HL-60 (cell line): Measurements from ENCODE around the gene MON2.
"Not testable (repeated sequence)": the region's sequence is repeated elsewhere in the genome, so short reads cannot be mapped to it uniquely, and the experiment has no call there.

Experiments
- DNase-seq, 2 experiments: peaks; one replicate each; pipeline ENCODE4 v3.0.0-alpha.2; 2010 to 2020; ENCODE audit warnings: low read depth in 1 of 2, low spot score in 1 of 2
- H3K27ac ChIP-seq: fragments of 250-450 bp; sonication (Bioruptor Pico); replicated peaks from 2 replicates; pipeline ENCODE4 v1.5.1; 2020; ENCODE audit warnings: mild to moderate bottlenecking, moderate library complexity
- H3K27me3 ChIP-seq: fragments of 250-450 bp; sonication (Bioruptor Pico); 2 replicates; pipeline ENCODE4 v1.5.1; 2021; ENCODE audit warnings: mild to moderate bottlenecking, moderate library complexity; ENCODE audit not compliant: insufficient read depth, poor library complexity, severe bottlenecking
- H3K4me3 ChIP-seq: replicated peaks from 2 replicates; pipeline ENCODE4 v1.5.1; 2011; ENCODE audit warnings: mild to moderate bottlenecking, control low read depth, low read length; ENCODE audit not compliant: insufficient read depth
- GABPA ChIP-seq: IDR thresholded peaks from 2 replicates; pipeline ENCODE4 v1.6.1; 2012; ENCODE audit warnings: low read depth
- POLR2AphosphoS5 ChIP-seq: IDR thresholded peaks from 2 replicates; pipeline ENCODE4 v1.6.1; 2012; ENCODE audit warnings: low read depth
- SPI1 ChIP-seq: IDR thresholded peaks from 2 replicates; pipeline ENCODE4 v1.6.1; 2012; ENCODE audit warnings: low read depth, mild to moderate bottlenecking, borderline replicate concordance
- TF ChIP-seq, protein P1 (sequence below): IDR thresholded peaks from 2 replicates; pipeline ENCODE4 v1.6.1; 2012; ENCODE audit warnings: low read depth; ENCODE audit not compliant: insufficient replicate concordance
- TF ChIP-seq, protein P2 (sequence below): IDR thresholded peaks from one replicate; pipeline ENCODE4 v1.5.1; 2011; ENCODE audit warnings: low read length, control low read depth, inconsistent platforms; ENCODE audit not compliant: insufficient read depth

MON2 gene

DNA sequence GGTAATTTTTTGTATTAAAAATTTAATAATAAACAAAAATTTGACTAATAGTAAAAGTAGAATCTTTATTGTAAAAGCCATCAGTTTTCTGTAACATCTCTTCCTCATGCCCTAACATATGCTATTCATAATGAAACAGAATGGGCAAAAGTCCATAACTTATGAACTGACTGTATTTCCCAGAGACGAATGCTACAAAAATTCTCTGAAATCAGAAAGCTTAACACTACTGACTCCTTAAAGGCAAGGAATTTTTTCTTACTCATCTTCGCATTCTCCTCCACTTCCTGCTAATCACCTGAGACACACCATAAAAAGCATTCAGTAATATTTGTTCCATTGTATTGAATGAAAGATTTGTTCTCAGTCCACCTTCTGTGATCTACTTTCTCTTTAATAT is 17.6 kb downstream of the MON2 start:
- no peaks in the 10 kb centered on the region for H3K27me3 ChIP-seq
- H3K27ac ChIP-seq = no peak overlapping the region
- TF ChIP-seq, protein P1, sequence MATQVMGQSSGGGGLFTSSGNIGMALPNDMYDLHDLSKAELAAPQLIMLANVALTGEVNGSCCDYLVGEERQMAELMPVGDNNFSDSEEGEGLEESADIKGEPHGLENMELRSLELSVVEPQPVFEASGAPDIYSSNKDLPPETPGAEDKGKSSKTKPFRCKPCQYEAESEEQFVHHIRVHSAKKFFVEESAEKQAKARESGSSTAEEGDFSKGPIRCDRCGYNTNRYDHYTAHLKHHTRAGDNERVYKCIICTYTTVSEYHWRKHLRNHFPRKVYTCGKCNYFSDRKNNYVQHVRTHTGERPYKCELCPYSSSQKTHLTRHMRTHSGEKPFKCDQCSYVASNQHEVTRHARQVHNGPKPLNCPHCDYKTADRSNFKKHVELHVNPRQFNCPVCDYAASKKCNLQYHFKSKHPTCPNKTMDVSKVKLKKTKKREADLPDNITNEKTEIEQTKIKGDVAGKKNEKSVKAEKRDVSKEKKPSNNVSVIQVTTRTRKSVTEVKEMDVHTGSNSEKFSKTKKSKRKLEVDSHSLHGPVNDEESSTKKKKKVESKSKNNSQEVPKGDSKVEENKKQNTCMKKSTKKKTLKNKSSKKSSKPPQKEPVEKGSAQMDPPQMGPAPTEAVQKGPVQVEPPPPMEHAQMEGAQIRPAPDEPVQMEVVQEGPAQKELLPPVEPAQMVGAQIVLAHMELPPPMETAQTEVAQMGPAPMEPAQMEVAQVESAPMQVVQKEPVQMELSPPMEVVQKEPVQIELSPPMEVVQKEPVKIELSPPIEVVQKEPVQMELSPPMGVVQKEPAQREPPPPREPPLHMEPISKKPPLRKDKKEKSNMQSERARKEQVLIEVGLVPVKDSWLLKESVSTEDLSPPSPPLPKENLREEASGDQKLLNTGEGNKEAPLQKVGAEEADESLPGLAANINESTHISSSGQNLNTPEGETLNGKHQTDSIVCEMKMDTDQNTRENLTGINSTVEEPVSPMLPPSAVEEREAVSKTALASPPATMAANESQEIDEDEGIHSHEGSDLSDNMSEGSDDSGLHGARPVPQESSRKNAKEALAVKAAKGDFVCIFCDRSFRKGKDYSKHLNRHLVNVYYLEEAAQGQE = no peak
- TF ChIP-seq SPI1 = no peak
- TF ChIP-seq POLR2AphosphoS5 = no peak
- no peak for TF ChIP-seq GABPA
- TF ChIP-seq, protein P2, sequence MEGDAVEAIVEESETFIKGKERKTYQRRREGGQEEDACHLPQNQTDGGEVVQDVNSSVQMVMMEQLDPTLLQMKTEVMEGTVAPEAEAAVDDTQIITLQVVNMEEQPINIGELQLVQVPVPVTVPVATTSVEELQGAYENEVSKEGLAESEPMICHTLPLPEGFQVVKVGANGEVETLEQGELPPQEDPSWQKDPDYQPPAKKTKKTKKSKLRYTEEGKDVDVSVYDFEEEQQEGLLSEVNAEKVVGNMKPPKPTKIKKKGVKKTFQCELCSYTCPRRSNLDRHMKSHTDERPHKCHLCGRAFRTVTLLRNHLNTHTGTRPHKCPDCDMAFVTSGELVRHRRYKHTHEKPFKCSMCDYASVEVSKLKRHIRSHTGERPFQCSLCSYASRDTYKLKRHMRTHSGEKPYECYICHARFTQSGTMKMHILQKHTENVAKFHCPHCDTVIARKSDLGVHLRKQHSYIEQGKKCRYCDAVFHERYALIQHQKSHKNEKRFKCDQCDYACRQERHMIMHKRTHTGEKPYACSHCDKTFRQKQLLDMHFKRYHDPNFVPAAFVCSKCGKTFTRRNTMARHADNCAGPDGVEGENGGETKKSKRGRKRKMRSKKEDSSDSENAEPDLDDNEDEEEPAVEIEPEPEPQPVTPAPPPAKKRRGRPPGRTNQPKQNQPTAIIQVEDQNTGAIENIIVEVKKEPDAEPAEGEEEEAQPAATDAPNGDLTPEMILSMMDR = no peak
- no peak overlapping the region for H3K4me3 ChIP-seq
- no peak for DNase-seq

DNA sequence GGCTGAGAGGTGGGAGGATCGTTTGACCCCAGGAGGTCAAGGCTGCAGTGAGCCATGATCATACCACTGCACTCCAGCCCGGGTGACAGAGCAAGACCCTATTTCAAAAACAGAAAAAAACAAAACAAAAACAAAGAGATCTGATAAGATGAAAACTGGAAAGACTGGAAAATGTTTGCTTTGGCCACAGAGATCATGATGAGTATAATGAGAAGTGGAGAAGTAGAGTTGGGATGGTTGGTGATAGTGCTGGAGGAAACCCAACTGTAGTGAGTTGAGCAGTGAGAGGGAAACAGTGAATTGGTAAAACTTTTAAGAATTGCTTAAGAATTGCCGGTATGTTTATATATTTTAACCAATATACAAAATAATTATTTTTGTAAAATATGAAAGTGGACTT is 39.2 kb downstream of the MON2 start:
- Histone ChIP-seq H3K27me3 (no peaks in the 10 kb centered on the region), H3K4me3 (no peak overlapping the region), H3K27ac (no peak overlapping the region)
- no peak for DNase-seq
- TF ChIP-seq SPI1 = no peak
- TF ChIP-seq, protein P1 = no peak
- TF ChIP-seq POLR2AphosphoS5 = no peak
- TF ChIP-seq, protein P2 = no peak
- no peak for TF ChIP-seq GABPA

DNA sequence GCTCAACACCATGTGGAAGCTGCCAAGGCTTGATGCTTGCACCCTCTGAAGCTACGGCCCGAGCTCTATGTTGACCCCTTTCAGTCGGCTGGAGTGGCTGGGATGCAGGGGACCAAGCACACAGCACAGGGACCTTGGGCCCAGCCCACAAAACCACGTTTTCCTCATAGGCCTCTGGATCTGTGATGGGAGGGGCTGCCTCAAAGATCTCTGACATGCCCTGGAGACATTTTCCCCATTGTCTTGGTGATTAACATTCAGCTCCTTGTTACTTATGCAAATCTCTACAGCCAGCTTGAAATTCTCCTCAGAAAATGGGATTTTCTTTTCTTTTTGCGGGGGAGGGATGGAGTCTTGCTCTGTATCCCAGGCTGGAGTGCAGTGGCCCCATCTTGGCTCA is 46.3 kb downstream of the MON2 start:
- no peak for DNase-seq
- H3K27me3 ChIP-seq = no peaks in the 10 kb centered on the region
- no peak overlapping the region for H3K4me3 ChIP-seq
- TF ChIP-seq SPI1 (no peak), POLR2AphosphoS5 (no peak), GABPA (no peak)
- TF ChIP-seq, protein P1 = no peak
- TF ChIP-seq, protein P2 = no peak
- no peak overlapping the region for H3K27ac ChIP-seq

DNA sequence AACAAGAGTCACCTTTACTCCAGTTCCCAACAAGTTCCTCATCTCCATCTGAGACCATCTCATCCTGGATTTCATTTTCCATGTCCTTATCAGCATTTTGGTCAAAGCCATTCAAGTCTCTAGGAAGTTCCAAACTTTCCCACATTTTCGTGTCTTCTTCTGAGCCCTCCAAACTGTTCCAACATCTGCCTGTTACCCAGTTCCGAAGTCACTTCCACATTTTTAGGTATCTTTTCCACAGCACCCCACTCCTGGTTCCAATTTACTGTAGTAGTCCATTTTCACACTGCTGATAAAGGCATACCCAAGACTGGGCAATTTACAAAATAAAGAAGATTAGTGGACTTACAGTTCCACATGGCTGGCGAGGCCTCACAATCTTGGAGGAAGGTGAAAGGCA is 47.5 kb downstream of the MON2 start:
- not testable (repeated sequence) for H3K27me3 ChIP-seq, H3K27ac ChIP-seq, DNase-seq, H3K4me3 ChIP-seq
